Measurements from ENCODE around the gene INSRR.

The INSRR gene

DNA sequence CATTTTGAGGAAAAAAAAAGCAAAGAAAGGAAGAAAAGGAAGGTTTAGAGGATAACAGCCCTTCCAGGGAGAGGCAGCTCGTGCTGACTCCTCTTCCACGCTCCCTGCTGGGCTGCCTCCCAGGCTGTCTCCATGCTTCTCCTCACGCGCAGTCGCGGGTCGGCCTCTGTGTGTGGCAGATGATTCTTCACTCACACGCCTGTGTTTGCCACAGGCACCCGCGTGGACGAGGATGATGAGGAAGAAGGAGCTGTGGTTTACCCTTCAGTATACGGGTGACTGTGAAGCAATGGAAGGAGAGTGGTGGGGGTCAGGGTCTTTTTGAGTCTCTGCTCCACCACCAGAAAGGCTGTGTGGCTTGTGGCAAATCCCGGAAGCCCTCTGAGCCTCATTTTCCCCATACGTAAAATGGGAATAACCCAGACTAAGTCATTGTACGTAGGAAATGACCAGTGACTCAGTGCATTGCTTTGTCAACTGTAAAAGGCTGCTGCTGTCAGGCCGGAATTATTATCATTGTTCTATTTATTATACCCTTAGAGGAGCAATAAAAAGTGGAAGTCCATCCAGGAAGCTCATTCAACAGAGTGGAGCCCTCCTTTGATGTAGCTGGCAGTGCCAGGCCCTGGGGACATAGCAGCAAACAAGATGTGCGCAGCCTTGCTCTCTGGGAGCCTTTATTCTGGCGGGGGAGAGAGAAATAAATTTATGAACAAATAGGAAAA is 30.4 kb downstream of the INSRR start:
- H3K9me3 ChIP-seq (ENCODE audit: control insufficient read depth, low read length): no peaks in the 10 kb centered on the region
- no peaks in the 10 kb centered on the region for H3K4me1 ChIP-seq (ENCODE audit: control insufficient read depth, insufficient read depth, low read length)
- peaks cover 8% of the 10 kb centered on the region for H3K27me3 ChIP-seq (ENCODE audit: control insufficient read depth, insufficient read depth, low read length)
- no peak overlapping the region for H3K4me3 ChIP-seq (ENCODE audit: low read length)
- no peaks in the 10 kb centered on the region for H3K36me3 ChIP-seq (ENCODE audit: control insufficient read depth, insufficient read depth, low read length)
- no peak overlapping the region for H3K9ac ChIP-seq (ENCODE audit: low read length)

GRCh38 chr1:156826630-156827029 is 32.3 kb downstream of the INSRR start:
- Histone ChIP-seq H3K4me3 (ENCODE audit: low read length) (no peak overlapping the region), H3K9me3 (ENCODE audit: control insufficient read depth, low read length) (no peaks in the 10 kb centered on the region), H3K9ac (ENCODE audit: low read length) (no peak overlapping the region), H3K4me1 (ENCODE audit: control insufficient read depth, insufficient read depth, low read length) (no peaks in the 10 kb centered on the region), H3K36me3 (ENCODE audit: control insufficient read depth, insufficient read depth, low read length) (no peaks in the 10 kb centered on the region), H3K27me3 (ENCODE audit: control insufficient read depth, insufficient read depth, low read length) (peaks cover 17% of the 10 kb centered on the region)

GRCh38 chr1:156823210-156823790 is 35.6 kb downstream of the INSRR start:
- Histone ChIP-seq H3K36me3 (ENCODE audit: control insufficient read depth, insufficient read depth, low read length) (no peaks in the 10 kb centered on the region), H3K4me3 (ENCODE audit: low read length) (no peak overlapping the region), H3K9me3 (ENCODE audit: control insufficient read depth, low read length) (no peaks in the 10 kb centered on the region)

GRCh38 chr1:156822680-156823079 is 36.2 kb downstream of the INSRR start:
- Histone ChIP-seq H3K9ac (ENCODE audit: low read length) (no peak overlapping the region), H3K4me1 (ENCODE audit: control insufficient read depth, insufficient read depth, low read length) (no peaks in the 10 kb centered on the region), H3K36me3 (ENCODE audit: control insufficient read depth, insufficient read depth, low read length) (no peaks in the 10 kb centered on the region), H3K4me3 (ENCODE audit: low read length) (no peak overlapping the region), H3K9me3 (ENCODE audit: control insufficient read depth, low read length) (no peaks in the 10 kb centered on the region), H3K27me3 (ENCODE audit: control insufficient read depth, insufficient read depth, low read length) (peaks cover 12% of the 10 kb centered on the region)

More at GRCh38 chr1:156823210-156823790, 35.6 kb downstream of the INSRR start:
- H3K27me3 ChIP-seq (ENCODE audit: control insufficient read depth, insufficient read depth, low read length): peaks cover 12% of the 10 kb centered on the region
- H3K4me1 ChIP-seq (ENCODE audit: control insufficient read depth, insufficient read depth, low read length): no peaks in the 10 kb centered on the region
- H3K9ac ChIP-seq (ENCODE audit: low read length): no peak overlapping the region

- Histone ChIP-seq H3K4me1 (ENCODE audit: control insufficient read depth, insufficient read depth, low read length) (no peaks in the 10 kb centered on the region), H3K36me3 (ENCODE audit: control insufficient read depth, insufficient read depth, low read length) (no peaks in the 10 kb centered on the region), H3K9ac (ENCODE audit: low read length) (no peak overlapping the region), H3K9me3 (ENCODE audit: control insufficient read depth, low read length) (no peaks in the 10 kb centered on the region), H3K27me3 (ENCODE audit: control insufficient read depth, insufficient read depth, low read length) (peaks cover 12% of the 10 kb centered on the region), H3K4me3 (ENCODE audit: low read length) (no peak overlapping the region)
Observed at GRCh38 chr1:156821801-156822200, 37.1 kb downstream of the INSRR start.

GRCh38 chr1:156816561-156817328 is 42.2 kb downstream of the INSRR start, which contains the start of gene SH2D2A:
Gene SH2D2A, minus strand, starts transcription at chr1:156816848. Its CDS starts 140 bp downstream, at chr1:156816708.
- Histone ChIP-seq H3K4me3 (ENCODE audit: low read length) (no peak within 1 kb of the TSS), H3K4me1 (ENCODE audit: control insufficient read depth, insufficient read depth, low read length) (peaks cover 26% of the 10 kb centered on the region), H3K9me3 (ENCODE audit: control insufficient read depth, low read length) (no peaks in the 10 kb centered on the region), H3K27me3 (ENCODE audit: control insufficient read depth, insufficient read depth, low read length) (peaks cover 10% of the 10 kb centered on the region), H3K9ac (ENCODE audit: low read length) (peak within 1 kb of the TSS; percentile 3), H3K36me3 (ENCODE audit: control insufficient read depth, insufficient read depth, low read length) (no peaks in the 10 kb centered on the region)

- H3K27me3 ChIP-seq (ENCODE audit: control insufficient read depth, insufficient read depth, low read length): peaks cover 8% of the 10 kb centered on the region
- H3K4me1 ChIP-seq (ENCODE audit: control insufficient read depth, insufficient read depth, low read length): peaks cover 26% of the 10 kb centered on the region
- H3K9me3 ChIP-seq (ENCODE audit: control insufficient read depth, low read length): no peaks in the 10 kb centered on the region
- no peak overlapping the region for H3K4me3 ChIP-seq (ENCODE audit: low read length)
- H3K36me3 ChIP-seq (ENCODE audit: control insufficient read depth, insufficient read depth, low read length): no peaks in the 10 kb centered on the region
- H3K9ac ChIP-seq (ENCODE audit: low read length): peak overlapping the region; percentile 3
Observed at GRCh38 chr1:156815961-156816422, 42.9 kb downstream of the INSRR start.

DNA sequence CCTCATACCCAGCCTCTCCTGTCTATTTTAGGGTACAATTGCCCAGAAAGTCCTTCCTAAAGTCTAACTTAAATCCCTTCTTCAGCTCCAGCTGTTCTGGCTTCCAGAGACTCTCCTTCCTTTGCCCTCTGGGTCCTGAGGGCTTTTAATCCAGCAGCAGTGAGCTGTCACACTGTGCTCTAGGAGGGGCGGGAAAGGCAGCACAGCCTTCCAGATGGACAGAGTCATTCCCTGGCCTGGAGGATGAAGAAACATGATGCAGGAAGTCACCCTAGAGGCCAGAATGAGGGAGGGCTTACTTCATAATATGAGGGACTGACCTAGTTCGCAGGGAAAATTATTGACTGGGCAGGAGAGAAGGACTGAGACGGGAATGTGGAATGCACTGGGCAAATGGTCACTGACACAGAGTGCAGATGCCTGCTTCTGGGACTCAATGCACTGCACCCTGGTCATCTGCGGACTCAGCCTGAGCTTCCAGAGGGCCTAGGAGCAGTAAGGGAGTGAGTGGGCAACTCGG is 43.5 kb downstream of the INSRR start:
- Histone ChIP-seq H3K9ac (ENCODE audit: low read length) (no peak overlapping the region), H3K4me3 (ENCODE audit: low read length) (no peak overlapping the region), H3K9me3 (ENCODE audit: control insufficient read depth, low read length) (no peaks in the 10 kb centered on the region), H3K36me3 (ENCODE audit: control insufficient read depth, insufficient read depth, low read length) (no peaks in the 10 kb centered on the region), H3K27me3 (ENCODE audit: control insufficient read depth, insufficient read depth, low read length) (peaks cover 8% of the 10 kb centered on the region), H3K4me1 (ENCODE audit: control insufficient read depth, insufficient read depth, low read length) (peaks cover 26% of the 10 kb centered on the region)

DNA sequence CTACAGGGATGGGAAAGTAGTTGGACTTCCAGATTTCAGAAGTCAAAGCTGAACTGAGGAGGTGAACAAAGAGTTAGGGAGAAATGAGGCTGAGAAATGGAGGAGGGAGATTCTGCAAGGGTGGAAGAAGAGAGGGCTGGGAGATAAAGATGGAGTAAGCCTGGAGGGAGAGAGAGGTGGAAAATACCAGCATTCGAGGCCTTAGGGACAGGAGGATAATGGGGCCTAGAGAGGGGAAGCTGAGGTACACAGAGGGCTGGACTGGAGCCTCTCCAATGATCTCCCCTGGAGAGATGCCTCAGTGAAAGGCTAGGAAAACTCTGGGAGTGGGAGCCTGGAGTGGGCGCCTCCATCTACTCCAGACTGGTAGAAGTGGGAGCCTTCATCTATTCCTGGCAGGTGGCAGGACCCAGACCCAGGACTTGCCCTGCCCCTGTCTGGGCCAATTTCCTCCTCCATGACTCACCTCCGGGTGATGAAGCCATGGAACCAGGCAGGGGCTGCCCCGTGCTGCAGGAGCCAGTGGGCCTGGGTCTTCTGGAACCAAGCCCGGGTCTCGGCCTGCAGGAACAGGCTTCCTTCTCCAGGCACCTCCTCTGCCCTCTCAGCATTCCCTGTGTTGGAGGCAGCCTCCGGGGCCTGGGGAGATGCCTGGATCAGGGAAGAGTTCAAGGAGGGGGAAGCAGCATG is 44.2 kb downstream of the INSRR start:
- H3K4me1 ChIP-seq (ENCODE audit: control insufficient read depth, insufficient read depth, low read length): peaks cover 26% of the 10 kb centered on the region
- peak overlapping the region; percentile 60 for H3K9ac ChIP-seq (ENCODE audit: low read length)
- peaks cover 8% of the 10 kb centered on the region for H3K27me3 ChIP-seq (ENCODE audit: control insufficient read depth, insufficient read depth, low read length)
- H3K9me3 ChIP-seq (ENCODE audit: control insufficient read depth, low read length): no peaks in the 10 kb centered on the region
- no peak overlapping the region for H3K4me3 ChIP-seq (ENCODE audit: low read length)
- no peaks in the 10 kb centered on the region for H3K36me3 ChIP-seq (ENCODE audit: control insufficient read depth, insufficient read depth, low read length)

- no peaks in the 10 kb centered on the region for H3K36me3 ChIP-seq (ENCODE audit: control insufficient read depth, insufficient read depth, low read length)
- no peaks in the 10 kb centered on the region for H3K9me3 ChIP-seq (ENCODE audit: control insufficient read depth, low read length)
- H3K9ac ChIP-seq (ENCODE audit: low read length): peak overlapping the region; percentile 60
- H3K27me3 ChIP-seq (ENCODE audit: control insufficient read depth, insufficient read depth, low read length): peaks cover 8% of the 10 kb centered on the region
- peaks cover 26% of the 10 kb centered on the region for H3K4me1 ChIP-seq (ENCODE audit: control insufficient read depth, insufficient read depth, low read length)
- H3K4me3 ChIP-seq (ENCODE audit: low read length): peak overlapping the region; percentile 67
Observed at GRCh38 chr1:156813750-156814570, 45.0 kb downstream of the INSRR start.

DNA sequence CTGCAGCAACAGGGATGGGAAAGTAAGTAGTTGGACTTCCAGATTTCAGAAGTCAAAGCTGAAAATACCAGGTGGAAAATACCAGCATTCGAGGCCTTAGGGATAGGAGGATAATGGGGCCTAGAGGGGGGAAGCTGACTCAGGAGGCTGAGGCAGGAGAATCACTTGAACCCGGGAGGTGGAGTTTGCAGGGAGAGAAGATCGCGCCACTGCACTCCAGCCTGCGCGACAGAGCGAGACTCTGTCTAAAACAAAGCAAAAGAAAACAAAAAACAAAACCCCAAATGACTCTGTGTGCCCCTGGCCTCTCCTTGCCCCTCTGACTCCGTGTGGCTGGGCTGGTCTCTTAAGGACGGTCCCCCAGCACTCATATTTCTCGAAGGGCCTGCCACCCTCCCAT is 45.6 kb downstream of the INSRR start:
- Histone ChIP-seq H3K9ac (ENCODE audit: low read length) (peak overlapping the region; percentile 60), H3K4me3 (ENCODE audit: low read length) (peak overlapping the region; percentile 67), H3K4me1 (ENCODE audit: control insufficient read depth, insufficient read depth, low read length) (peaks cover 26% of the 10 kb centered on the region), H3K9me3 (ENCODE audit: control insufficient read depth, low read length) (no peaks in the 10 kb centered on the region), H3K27me3 (ENCODE audit: control insufficient read depth, insufficient read depth, low read length) (peaks cover 8% of the 10 kb centered on the region), H3K36me3 (ENCODE audit: control insufficient read depth, insufficient read depth, low read length) (no peaks in the 10 kb centered on the region)
